Body of pancreas (tissue), 4 donors: ENCODE data around the gene RAP1A.

Source experiments
- POLR2A ChIP-seq, 3 donors: fragments of 450-650 bp; IDR thresholded peaks; one replicate each; pipeline ENCODE4 v1.6.1; 2016; ENCODE audit warnings: antibody characterized with exemption in 3 of 3, mild to moderate bottlenecking in 2 of 3
- TF ChIP-seq, protein P1 (sequence below), 7 experiments: fragments of 450-650 bp in 4 of 7; fragments of 200-600 bp in 3 of 7; sonication (generic) in 3 of 7; IDR thresholded peaks; one replicate each; pipeline ENCODE4 v1.5.1; 2016 to 2019; ENCODE audit warnings: antibody characterized with exemption in 7 of 7

- TF ChIP-seq, protein P1, sequence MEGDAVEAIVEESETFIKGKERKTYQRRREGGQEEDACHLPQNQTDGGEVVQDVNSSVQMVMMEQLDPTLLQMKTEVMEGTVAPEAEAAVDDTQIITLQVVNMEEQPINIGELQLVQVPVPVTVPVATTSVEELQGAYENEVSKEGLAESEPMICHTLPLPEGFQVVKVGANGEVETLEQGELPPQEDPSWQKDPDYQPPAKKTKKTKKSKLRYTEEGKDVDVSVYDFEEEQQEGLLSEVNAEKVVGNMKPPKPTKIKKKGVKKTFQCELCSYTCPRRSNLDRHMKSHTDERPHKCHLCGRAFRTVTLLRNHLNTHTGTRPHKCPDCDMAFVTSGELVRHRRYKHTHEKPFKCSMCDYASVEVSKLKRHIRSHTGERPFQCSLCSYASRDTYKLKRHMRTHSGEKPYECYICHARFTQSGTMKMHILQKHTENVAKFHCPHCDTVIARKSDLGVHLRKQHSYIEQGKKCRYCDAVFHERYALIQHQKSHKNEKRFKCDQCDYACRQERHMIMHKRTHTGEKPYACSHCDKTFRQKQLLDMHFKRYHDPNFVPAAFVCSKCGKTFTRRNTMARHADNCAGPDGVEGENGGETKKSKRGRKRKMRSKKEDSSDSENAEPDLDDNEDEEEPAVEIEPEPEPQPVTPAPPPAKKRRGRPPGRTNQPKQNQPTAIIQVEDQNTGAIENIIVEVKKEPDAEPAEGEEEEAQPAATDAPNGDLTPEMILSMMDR (IDR thresholded peaks at IDR 0.05): no peak
- TF ChIP-seq POLR2A (IDR thresholded peaks at IDR 0.05): no peak
These were observed 113.1 kb downstream of the RAP1A start for GRCh38 chr1:111732718-111733117.
